GM10266 (cell line): Measurements from ENCODE around the gene ATG5.
"Not testable (repeated sequence)": the region's sequence is repeated elsewhere in the genome, so short reads cannot be mapped to it uniquely, and the experiment has no call there.

Source experiments
- DNase-seq: peaks from one replicate; pipeline ENCODE4 v3.0.0; 2012; ENCODE audit errors: extremely low spot score
- TF ChIP-seq, protein P1 (sequence below): IDR thresholded peaks from 2 replicates; pipeline ENCODE4 v1.5.1; 2012; ENCODE audit warnings: mild to moderate bottlenecking, low read depth; ENCODE audit not compliant: control insufficient read depth, insufficient read depth; ENCODE audit errors: missing control alignments

ATG5 gene

DNA sequence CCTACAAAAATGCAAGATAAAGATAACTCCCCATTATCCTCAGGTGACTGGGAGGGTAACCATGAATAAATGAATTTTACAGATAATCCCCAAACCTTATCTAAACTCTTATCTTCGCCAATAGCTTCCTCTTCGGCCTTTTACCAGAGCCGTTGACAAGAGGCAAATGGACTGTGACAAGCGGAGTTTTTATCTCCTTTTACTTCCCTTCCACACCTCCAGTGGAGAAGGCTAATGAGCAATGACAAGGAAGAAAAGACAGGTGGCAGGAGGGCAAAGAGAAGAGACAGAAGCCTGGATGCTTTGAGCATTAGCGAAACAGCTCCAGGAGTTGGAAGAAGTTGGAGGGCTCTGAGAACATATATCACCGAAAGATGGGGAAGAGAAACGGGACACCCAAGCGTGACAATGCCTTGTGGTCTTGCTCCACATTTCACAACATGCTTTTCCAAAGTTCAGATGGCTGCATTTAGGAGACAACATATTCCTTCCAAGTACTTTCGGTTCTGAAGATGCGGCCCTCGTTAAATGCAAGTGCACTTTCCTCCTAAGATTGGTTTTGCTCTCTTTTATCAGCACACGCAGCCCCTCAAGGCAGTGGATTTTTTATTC lies 170.2 kb downstream of the ATG5 start:
- DNase-seq, result no peak
- TF ChIP-seq, protein P1, sequence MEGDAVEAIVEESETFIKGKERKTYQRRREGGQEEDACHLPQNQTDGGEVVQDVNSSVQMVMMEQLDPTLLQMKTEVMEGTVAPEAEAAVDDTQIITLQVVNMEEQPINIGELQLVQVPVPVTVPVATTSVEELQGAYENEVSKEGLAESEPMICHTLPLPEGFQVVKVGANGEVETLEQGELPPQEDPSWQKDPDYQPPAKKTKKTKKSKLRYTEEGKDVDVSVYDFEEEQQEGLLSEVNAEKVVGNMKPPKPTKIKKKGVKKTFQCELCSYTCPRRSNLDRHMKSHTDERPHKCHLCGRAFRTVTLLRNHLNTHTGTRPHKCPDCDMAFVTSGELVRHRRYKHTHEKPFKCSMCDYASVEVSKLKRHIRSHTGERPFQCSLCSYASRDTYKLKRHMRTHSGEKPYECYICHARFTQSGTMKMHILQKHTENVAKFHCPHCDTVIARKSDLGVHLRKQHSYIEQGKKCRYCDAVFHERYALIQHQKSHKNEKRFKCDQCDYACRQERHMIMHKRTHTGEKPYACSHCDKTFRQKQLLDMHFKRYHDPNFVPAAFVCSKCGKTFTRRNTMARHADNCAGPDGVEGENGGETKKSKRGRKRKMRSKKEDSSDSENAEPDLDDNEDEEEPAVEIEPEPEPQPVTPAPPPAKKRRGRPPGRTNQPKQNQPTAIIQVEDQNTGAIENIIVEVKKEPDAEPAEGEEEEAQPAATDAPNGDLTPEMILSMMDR, result no peak

DNA sequence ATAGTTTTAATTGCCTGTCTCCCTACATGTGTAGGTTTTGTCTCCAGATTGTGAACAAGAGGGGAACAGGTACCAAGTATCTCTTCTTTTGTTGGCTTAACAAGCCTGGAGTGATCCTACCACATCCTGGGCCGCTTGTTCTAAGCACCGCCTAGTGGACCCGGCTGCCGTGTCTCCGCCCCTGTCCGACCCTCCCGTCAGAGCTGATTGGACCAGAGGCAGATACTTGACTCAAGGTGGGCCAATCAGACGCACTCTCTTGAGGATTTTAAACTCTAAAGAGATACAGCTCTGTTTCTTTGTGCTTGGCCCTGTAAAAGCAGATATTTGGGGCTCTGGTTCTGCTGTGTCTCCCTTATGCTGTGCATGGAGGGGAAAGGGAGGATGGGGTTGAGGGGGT lies 171.2 kb downstream of the ATG5 start:
- TF ChIP-seq, protein P1, result no peak
- no peak for DNase-seq

DNA sequence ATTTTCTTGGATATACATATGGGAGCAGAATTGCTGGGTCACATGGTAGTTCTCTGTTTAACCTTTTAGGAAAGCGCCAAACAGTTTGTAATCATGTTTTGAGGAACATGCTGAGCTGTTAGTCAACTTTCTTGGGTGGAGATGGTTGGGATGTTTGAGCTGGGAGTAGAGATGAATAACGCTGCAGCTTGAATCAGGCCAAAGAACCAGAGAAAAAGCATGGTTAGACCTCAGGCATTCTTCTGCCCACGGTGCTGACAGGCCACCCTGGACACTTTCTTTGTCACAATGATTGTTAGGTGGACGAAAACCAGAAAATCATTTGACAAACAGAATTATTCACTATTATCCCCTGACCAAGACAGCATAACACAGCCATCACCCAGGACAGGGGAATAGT lies 172.6 kb downstream of the ATG5 start:
- no peak for DNase-seq
- TF ChIP-seq, protein P1, result no peak

DNA sequence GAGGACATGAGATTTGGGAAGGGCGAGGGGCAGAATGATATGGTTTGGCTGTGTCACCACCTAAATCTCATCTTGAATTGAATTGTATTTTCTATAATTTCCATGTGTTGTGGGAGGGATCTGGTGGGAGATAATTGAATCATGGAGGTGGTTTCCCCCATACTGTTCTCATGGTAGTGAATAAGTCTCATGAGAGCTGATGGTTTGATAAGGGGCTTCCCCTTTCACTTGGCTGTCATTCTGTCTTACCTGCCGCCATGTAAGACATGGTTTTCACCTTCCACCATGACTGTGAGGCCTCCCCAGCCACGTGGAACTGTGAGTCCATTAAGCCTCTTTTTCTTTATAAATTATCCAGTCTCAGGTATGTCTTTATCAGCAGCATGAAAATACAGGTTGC lies 173.1 kb downstream of the ATG5 start:
- not testable (repeated sequence) for DNase-seq

DNA sequence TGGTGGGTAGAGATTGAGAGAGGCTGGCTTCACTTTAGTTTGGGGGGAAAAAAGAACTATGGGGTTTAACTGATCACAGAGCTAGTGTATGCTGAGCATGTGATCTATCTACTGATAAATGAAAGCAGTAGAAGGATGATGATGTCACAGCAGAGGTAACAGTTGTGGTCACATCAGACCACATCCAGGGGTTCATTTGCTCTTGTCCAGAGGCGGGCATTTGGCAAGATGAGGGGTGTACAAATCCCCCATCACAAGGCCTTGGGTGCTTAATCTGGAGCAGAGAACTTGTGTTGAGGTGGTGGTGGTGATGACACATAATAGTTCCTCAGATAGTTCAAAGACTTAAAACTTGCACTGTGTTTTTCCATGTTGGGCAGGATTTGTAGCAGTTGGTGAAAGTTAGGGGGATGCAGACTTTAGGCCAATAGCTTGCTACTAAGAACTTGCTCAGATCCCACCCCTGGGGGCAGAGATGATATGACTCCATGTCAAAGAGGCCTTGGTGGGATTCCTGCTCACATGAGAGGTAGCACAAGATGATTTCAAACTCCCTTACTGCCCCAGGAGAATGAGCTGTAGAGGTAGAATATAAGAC lies 176.0 kb downstream of the ATG5 start:
- DNase-seq, result no peak
- TF ChIP-seq, protein P1, result no peak

DNA sequence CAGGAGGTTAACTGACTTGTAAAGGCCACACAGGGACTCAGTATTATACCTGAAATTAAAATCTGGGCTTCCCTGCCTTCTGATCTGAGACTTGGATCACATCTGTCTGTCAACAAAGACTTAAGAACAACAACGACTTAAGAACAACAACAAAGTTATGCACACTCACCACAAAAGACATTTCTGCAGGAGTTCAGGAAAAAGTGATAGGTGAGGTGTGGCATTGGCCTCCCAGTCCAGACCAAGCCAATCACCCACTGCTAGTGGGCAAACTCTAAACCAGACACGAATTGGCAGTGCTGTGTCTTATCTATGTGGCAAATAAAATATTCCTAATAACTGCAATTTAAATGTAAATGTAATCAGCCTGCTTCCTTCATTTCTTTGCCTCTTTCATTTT lies 178.1 kb downstream of the ATG5 start:
- DNase-seq, result no peak

DNA sequence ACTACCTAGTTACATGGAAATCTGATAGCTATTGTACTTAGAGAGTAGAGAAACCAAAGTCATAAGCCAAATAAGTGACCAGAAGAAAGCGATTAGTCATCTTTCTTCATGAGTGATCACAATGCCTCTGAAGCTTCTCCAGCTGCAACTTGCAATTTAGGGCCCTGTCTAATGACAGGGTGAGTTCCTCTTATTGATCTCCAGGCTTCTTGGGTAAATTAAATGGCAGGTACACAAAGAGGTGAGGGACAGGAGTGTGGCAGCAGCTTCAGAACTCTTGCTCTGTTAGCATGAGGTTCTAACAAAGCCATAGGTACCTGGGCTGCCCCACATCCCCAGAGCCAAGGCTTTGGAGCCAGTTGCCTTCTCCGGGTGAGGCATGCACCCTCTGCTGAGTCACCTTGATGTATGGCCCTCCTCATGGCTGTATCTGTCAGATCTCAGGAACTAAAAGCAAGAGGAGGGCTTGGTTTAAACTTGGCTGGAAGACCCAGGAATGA lies 178.7 kb downstream of the ATG5 start:
- DNase-seq, result peak; percentile 62
- TF ChIP-seq, protein P1, result no peak

More for the DNA sequence above, 178.1 kb downstream of the ATG5 start:
- TF ChIP-seq, protein P1, result no peak
